Endothelial cell of umbilical vein (primary cell): ENCODE results near the gene NEDD4. TPM values are rescaled to one million over a fixed set of nuclear protein-coding genes. Genes with fewer than 3 reads are reported as not detected.
"Not testable (repeated sequence)": the region's sequence is repeated elsewhere in the genome, so short reads cannot be mapped to it uniquely, and the experiment has no call there.

Experiments used
- BruUV-seq: library from RNA; stranded (reverse); fragments of 400-500 nt; replicated peaks from 2 replicates; lab custom pipeline; 2021; lab: Mats Ljungman, UMichigan
- CTCF ChIA-PET: fragments of 300-600, 350-600 bp; sonication (Branson Sonifier 250); formaldehyde crosslinking; loops from one replicate; lab custom pipeline; 2021; ENCODE audit warnings: antibody characterized with exemption, inconsistent platforms; lab: Charles Lee
- POLR2A ChIA-PET: fragments of 300-600, 350-600 bp; sonication (Branson Sonifier 250); formaldehyde crosslinking; loops from one replicate; lab custom pipeline; 2021; ENCODE audit warnings: antibody characterized with exemption, inconsistent platforms; lab: Charles Lee
- DNase-seq: peaks from one replicate; pipeline ENCODE4 v3.0.0-alpha.2; 2011; ENCODE audit warnings: low read depth, low spot score
- FAIRE-seq: peaks from 2 replicates; lab custom pipeline; 2011; peaks lifted over from hg19 to GRCh38; lab: Jason Lieb, UNC
- H2AFZ ChIP-seq: 2 replicates; pipeline ENCODE4 v1.6.0; 2012; ENCODE audit warnings: low read depth, low read length, control low read depth, inconsistent platforms
- H3K27ac ChIP-seq: 2 replicates; pipeline ENCODE4 v1.5.1; 2011; ENCODE audit warnings: low read depth, mild to moderate bottlenecking, control low read depth, low read length, moderate library complexity; ENCODE audit not compliant: insufficient read depth
- H3K27me3 ChIP-seq, 2 experiments: 2 replicates each; pipeline versions ENCODE4 v1.6.0 to v1.6.1; 2011; ENCODE audit warnings: low read length in 2 of 2, mixed read lengths in 1 of 2; ENCODE audit not compliant: control insufficient read depth in 2 of 2, insufficient read depth in 2 of 2
- H3K36me3 ChIP-seq, 2 experiments: 2 replicates in 1 of 2; 3 replicates in 1 of 2; pipeline ENCODE4 v1.5.1; 2011; ENCODE audit warnings: low read length in 2 of 2, mild to moderate bottlenecking in 1 of 2, moderate library complexity in 1 of 2; ENCODE audit not compliant: control insufficient read depth in 2 of 2, insufficient read depth in 2 of 2; ENCODE audit errors: extremely low read depth in 1 of 2
- H3K4me1 ChIP-seq: 3 replicates; pipeline ENCODE4 v1.5.1; 2011; ENCODE audit warnings: mild to moderate bottlenecking, low read length; ENCODE audit not compliant: control insufficient read depth, insufficient read depth; ENCODE audit errors: extremely low read depth
- H3K4me2 ChIP-seq: 2 replicates; pipeline ENCODE4 v1.6.1; 2011; ENCODE audit warnings: low read length, control low read depth, mixed read lengths; ENCODE audit not compliant: insufficient read depth
- H3K4me3 ChIP-seq, 3 experiments: fragments of 200-600 bp in 1 of 3; sonication (generic), shearing (Covaris generic) in 1 of 3; replicated peaks in 1 of 3; 2 replicates each; pipeline ENCODE4 v1.5.1; 2011 to 2016; ENCODE audit warnings: control low read depth in 3 of 3, low read length in 3 of 3, mild to moderate bottlenecking in 2 of 3, inconsistent platforms in 1 of 3, low read depth in 1 of 3, moderate library complexity in 1 of 3; ENCODE audit not compliant: insufficient read depth in 1 of 3
- H3K79me2 ChIP-seq: 2 replicates; pipeline ENCODE4 v1.6.0; 2012; ENCODE audit warnings: low read length, inconsistent platforms; ENCODE audit not compliant: control insufficient read depth, insufficient read depth
- H3K9ac ChIP-seq: replicated peaks from 2 replicates; pipeline ENCODE3; 2011; ENCODE audit warnings: low read length, control low read depth; ENCODE audit not compliant: insufficient read depth; ENCODE audit errors: extremely low read depth
- H3K9me1 ChIP-seq: replicated peaks from 3 replicates; pipeline ENCODE4 v1.6.0; 2011; ENCODE audit warnings: mild to moderate bottlenecking, low read length; ENCODE audit not compliant: control insufficient read depth, insufficient read depth; ENCODE audit errors: extremely low read depth
- H3K9me3 ChIP-seq: replicated peaks from 2 replicates; pipeline ENCODE4 v1.5.1; 2012; ENCODE audit warnings: low read length, inconsistent platforms; ENCODE audit not compliant: control insufficient read depth, insufficient read depth
- H4K20me1 ChIP-seq: replicated peaks from 2 replicates; pipeline ENCODE3; 2011; ENCODE audit warnings: mild to moderate bottlenecking, low read length; ENCODE audit not compliant: control insufficient read depth, insufficient read depth; ENCODE audit errors: extremely low read depth
- dilution Hi-C: fragments of 300-500 bp; cut with MboI; formaldehyde crosslinking; loops from one replicate; pipeline ENCODE4 v1.15.0; 2019; ENCODE audit warnings: low sequenced_read_pairs; ENCODE audit not compliant: extremely low pct_ligation_motif_present
- intact Hi-C: fragments of 100-400 bp; cut with micrococcal nuclease; formaldehyde crosslinking; loops from one replicate; pipeline ENCODE4 v1.10.0; 2022
- polyA plus RNA-seq, 4 experiments: library from polyadenylated mRNA; depleted of rRNA in 3 of 4; stranded (reverse) in 3 of 4; unstranded in 1 of 4; fragments of >200 nt; gene quantifications; 2 replicates each; pipeline versions ENCODE4 v1.2.1 to v1.2.3, GENCODE V29; 2011 to 2012; ENCODE audit warnings: missing spikeins in 1 of 4
- total RNA-seq: library from RNA; stranded (reverse); gene quantifications from 2 replicates; pipeline ENCODE4 v1.2.3, GENCODE V29; 2021

The NEDD4 gene
- total and polyA plus RNA-seq, 2 donors (not counting 3 experiments of a cell fraction or from before 2014, with no cell fraction given) = 9.2 to 39.0 TPM

GRCh38 chr15:56007053-56007452 lies 13.6 kb upstream of the NEDD4 start:
- H3K27ac ChIP-seq, DNase-seq, dilution Hi-C loops, H3K36me3 ChIP-seq, H3K9me1 ChIP-seq, H3K4me1 ChIP-seq, H3K9ac ChIP-seq, H4K20me1 ChIP-seq, BruUV-seq, intact Hi-C loops, H3K9me3 ChIP-seq, H3K79me2 ChIP-seq, POLR2A ChIA-PET, H3K27me3 ChIP-seq, FAIRE-seq: not testable (repeated sequence)
- H3K4me3 ChIP-seq = peak overlapping the region in 2 of 3 experiments; percentile 28 to 46
- H3K4me2 ChIP-seq = peak overlapping the region; percentile 62
- CTCF ChIA-PET = interaction anchor here (2.3 kb wide), 1 partner anchor 12 kb away, joined by 7 read pairs; no protein-coding TSS in a partner anchor
- peak overlapping the region; percentile 68 for H2AFZ ChIP-seq

GRCh38 chr15:56006371-56006770 lies 13.0 kb upstream of the NEDD4 start:
- CTCF ChIA-PET = interaction anchor here (0.9 to 2.3 kb wide), 2 partner anchors 10 to 12 kb away, joined by 3 to 7 read pairs; no protein-coding TSS in a partner anchor
- H3K36me3 ChIP-seq, H3K9ac ChIP-seq, H3K9me3 ChIP-seq, H3K79me2 ChIP-seq, BruUV-seq, intact Hi-C loops, H4K20me1 ChIP-seq, H3K4me1 ChIP-seq, dilution Hi-C loops, POLR2A ChIA-PET, DNase-seq, H3K27ac ChIP-seq, H3K9me1 ChIP-seq, H3K27me3 ChIP-seq: not testable (repeated sequence)
- peak overlapping the region in 1 of 3 experiments; percentile 35 for H3K4me3 ChIP-seq
- H3K4me2 ChIP-seq = peak overlapping the region; percentile 54
- peak; percentile 72 for FAIRE-seq
- peak overlapping the region; percentile 68 for H2AFZ ChIP-seq

GRCh38 chr15:56004281-56004680 lies 10.9 kb upstream of the NEDD4 start:
- H3K27ac ChIP-seq, H3K36me3 ChIP-seq, H3K79me2 ChIP-seq, H3K9me1 ChIP-seq, H2AFZ ChIP-seq, H3K4me2 ChIP-seq, H4K20me1 ChIP-seq, H3K9ac ChIP-seq, dilution Hi-C loops, H3K4me3 ChIP-seq, BruUV-seq, CTCF ChIA-PET, H3K4me1 ChIP-seq, intact Hi-C loops, H3K27me3 ChIP-seq, POLR2A ChIA-PET, DNase-seq, H3K9me3 ChIP-seq: not testable (repeated sequence)
- FAIRE-seq = peak; percentile 33

GRCh38 chr15:56003777-56004176 lies 10.4 kb upstream of the NEDD4 start:
- not testable (repeated sequence) for DNase-seq

More at GRCh38 chr15:56003777-56004176, 10.4 kb upstream of the NEDD4 start:
- H3K4me3 ChIP-seq, intact Hi-C loops, H3K36me3 ChIP-seq, H3K27me3 ChIP-seq, BruUV-seq, H3K79me2 ChIP-seq, FAIRE-seq, H3K4me2 ChIP-seq, H3K4me1 ChIP-seq, H3K9me3 ChIP-seq, POLR2A ChIA-PET, H2AFZ ChIP-seq, H3K9me1 ChIP-seq, H3K9ac ChIP-seq, H4K20me1 ChIP-seq, CTCF ChIA-PET, H3K27ac ChIP-seq, dilution Hi-C loops: not testable (repeated sequence)
